GM23338 (cell line): Measurements from ENCODE around the gene NINL. TPM values are rescaled to one million over a fixed set of nuclear protein-coding genes. Genes with fewer than 3 reads are reported as not detected.

Source experiments
- ATAC-seq: fragments of 200-7000 bp; cut with Tn5 transposase; 3 replicates; pipeline ENCODE4 v1.9.1; 2020
- DNase-seq: peaks from one replicate; pipeline ENCODE4 v3.0.0-alpha.2; 2015; ENCODE audit warnings: low spot score
- H2AFZ ChIP-seq: fragments of 200-600 bp; sonication (generic); 2 replicates; pipeline ENCODE4 v1.8.0; 2016; ENCODE audit warnings: antibody characterized with exemption, mild to moderate bottlenecking, moderate library complexity
- H3F3A ChIP-seq: fragments of 200-600 bp; sonication (generic); replicated peaks from 2 replicates; pipeline ENCODE4 v1.8.0; 2017; ENCODE audit warnings: antibody characterized with exemption, mixed run types, low read depth
- H3K27ac ChIP-seq: fragments of 200-600 bp; sonication (generic); 2 replicates; pipeline ENCODE4 v1.6.1; 2016; ENCODE audit warnings: low read depth
- H3K27me3 ChIP-seq: fragments of 200-600 bp; sonication (generic); 2 replicates; pipeline ENCODE4 v1.8.0; 2016; ENCODE audit warnings: mild to moderate bottlenecking, mixed run types, moderate library complexity; ENCODE audit not compliant: insufficient read depth
- H3K36me3 ChIP-seq: fragments of 200-600 bp; sonication (generic); 2 replicates; pipeline ENCODE4 v1.8.0; 2016; ENCODE audit warnings: mild to moderate bottlenecking; ENCODE audit not compliant: insufficient read depth
- H3K4me1 ChIP-seq: fragments of 200-600 bp; sonication (generic); 2 replicates; pipeline ENCODE4 v1.8.0; 2016; ENCODE audit warnings: mild to moderate bottlenecking, moderate library complexity; ENCODE audit not compliant: insufficient read depth
- H3K4me2 ChIP-seq: fragments of 200-600 bp; sonication (generic); 2 replicates; pipeline ENCODE4 v1.7.1; 2017; ENCODE audit warnings: mixed run types
- H3K4me3 ChIP-seq: fragments of 200-600 bp; sonication (generic); 2 replicates; pipeline ENCODE4 v1.6.1; 2016; ENCODE audit warnings: mixed run types
- H3K79me2 ChIP-seq: fragments of 200-600 bp; sonication (generic); replicated peaks from 2 replicates; pipeline ENCODE4 v1.8.0; 2017; ENCODE audit warnings: mild to moderate bottlenecking; ENCODE audit not compliant: insufficient read depth
- H3K9me2 ChIP-seq: fragments of 200-600 bp; sonication (generic); 2 replicates; pipeline ENCODE4 v1.8.0; 2017; ENCODE audit not compliant: insufficient read depth
- H4K20me1 ChIP-seq: fragments of 200-600 bp; sonication (generic); replicated peaks from 2 replicates; pipeline ENCODE4 v1.8.0; 2017; ENCODE audit warnings: mild to moderate bottlenecking; ENCODE audit not compliant: insufficient read depth
- H3K27ac Mint-ChIP-seq: 2 replicates; pipeline ENCODE4 v1.8.0; 2020; ENCODE audit warnings: inconsistent platforms, mild to moderate bottlenecking, moderate library complexity, mixed read lengths
- H3K27me3 Mint-ChIP-seq: 3 replicates; pipeline ENCODE4 v1.8.0; 2022; ENCODE audit warnings: low read depth, mild to moderate bottlenecking, moderate library complexity, mixed read lengths, inconsistent platforms; ENCODE audit not compliant: insufficient read depth, poor library complexity
- H3K36me3 Mint-ChIP-seq: 3 replicates; pipeline ENCODE4 v1.8.0; 2021; ENCODE audit warnings: low read depth, mild to moderate bottlenecking, inconsistent platforms, moderate library complexity, mixed read lengths
- H3K4me1 Mint-ChIP-seq: 3 replicates; pipeline ENCODE4 v1.8.0; 2020; ENCODE audit warnings: mild to moderate bottlenecking, inconsistent platforms, mixed read lengths
- H3K4me3 Mint-ChIP-seq: 3 replicates; pipeline ENCODE4 v1.8.0; 2021; ENCODE audit warnings: moderate library complexity, mild to moderate bottlenecking, inconsistent platforms, mixed read lengths
- H3K9me3 Mint-ChIP-seq: 3 replicates; pipeline ENCODE4 v1.8.0; 2020; ENCODE audit warnings: moderate library complexity, mild to moderate bottlenecking, inconsistent platforms, mixed read lengths
- CREB1 ChIP-seq: fragments of 250-450 bp; sonication (Bioruptor Pico); IDR thresholded peaks from 2 replicates; pipeline ENCODE4 v1.5.0; 2020; ENCODE audit warnings: low read depth, mild to moderate bottlenecking, moderate library complexity
- EZH2 ChIP-seq: fragments of 200-600 bp; sonication (generic); IDR thresholded peaks from one replicate; pipeline ENCODE4 v1.8.0; 2017; ENCODE audit warnings: antibody characterized with exemption, mild to moderate bottlenecking, low read depth; ENCODE audit not compliant: unreplicated experiment
- EZH2phosphoT487 ChIP-seq: fragments of 200-600 bp; sonication (generic); IDR thresholded peaks from one replicate; pipeline ENCODE4 v1.8.1; 2018; ENCODE audit warnings: antibody characterized with exemption; ENCODE audit not compliant: unreplicated experiment
- JUNB ChIP-seq: IDR thresholded peaks from one replicate; pipeline ENCODE4 v1.6.1; 2016; ENCODE audit warnings: antibody characterized with exemption; ENCODE audit not compliant: unreplicated experiment
- POLR2AphosphoS5 ChIP-seq: IDR thresholded peaks from 2 replicates; pipeline ENCODE4 v1.6.1; 2016; ENCODE audit warnings: antibody characterized with exemption, low read depth
- STAT1 ChIP-seq: IDR thresholded peaks from one replicate; pipeline ENCODE4 v1.6.1; 2016; ENCODE audit warnings: antibody characterized with exemption; ENCODE audit not compliant: unreplicated experiment
- ZNF114 ChIP-seq: fragments of 250-450 bp; sonication (Bioruptor Pico); IDR thresholded peaks from 2 replicates; pipeline ENCODE4 v1.5.0; 2020; ENCODE audit warnings: mild to moderate bottlenecking, moderate library complexity
- ZNF331 ChIP-seq: fragments of 250-450 bp; sonication (Bioruptor Pico); IDR thresholded peaks from 2 replicates; pipeline ENCODE4 v1.5.0; 2020; ENCODE audit warnings: low read depth, mild to moderate bottlenecking, moderate library complexity
- polyA plus RNA-seq: library from polyadenylated mRNA; unstranded; fragments of >200 nt; fragmentation: Nextera tagmentation; extraction: Ambion mirVana; gene quantifications from 2 replicates; pipeline ENCODE4 v1.2.1, GENCODE V29; 2016
- total RNA-seq: library from RNA; depleted of rRNA; stranded (reverse); fragments of >200 nt; shearing (Covaris generic); gene quantifications from 2 replicates; pipeline ENCODE4 v1.2.3, GENCODE V29; 2014
- TF ChIP-seq, protein P1 (sequence below): fragments of 250-450 bp; sonication (Bioruptor Pico); IDR thresholded peaks from 2 replicates; pipeline ENCODE4 v1.5.0; 2020; ENCODE audit warnings: mild to moderate bottlenecking, moderate library complexity

Gene NINL
- total and polyA plus RNA-seq, 2 experiments from 2014 or later = 18.0 to 31.2 TPM

DNA sequence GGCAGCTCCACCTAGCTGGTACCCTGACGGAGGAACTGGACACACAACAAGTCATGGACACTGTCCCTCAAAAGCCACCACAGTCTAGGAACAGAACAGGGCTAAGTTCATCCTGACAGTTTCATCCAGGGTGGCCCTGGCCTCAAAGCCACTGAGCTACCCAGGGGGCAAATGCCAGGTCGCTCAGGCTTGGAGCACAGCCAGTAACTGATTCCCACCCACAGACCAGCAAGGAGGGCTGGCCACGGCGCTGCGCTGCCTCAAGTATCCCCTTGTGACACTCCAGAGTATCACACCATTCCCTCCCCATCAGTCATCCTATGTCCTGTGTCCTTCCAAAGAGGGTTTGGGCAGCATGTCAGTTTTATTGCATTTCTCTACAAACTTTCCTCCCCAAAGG is 105.7 kb downstream of the NINL start (continued):
- TF ChIP-seq, protein P1, sequence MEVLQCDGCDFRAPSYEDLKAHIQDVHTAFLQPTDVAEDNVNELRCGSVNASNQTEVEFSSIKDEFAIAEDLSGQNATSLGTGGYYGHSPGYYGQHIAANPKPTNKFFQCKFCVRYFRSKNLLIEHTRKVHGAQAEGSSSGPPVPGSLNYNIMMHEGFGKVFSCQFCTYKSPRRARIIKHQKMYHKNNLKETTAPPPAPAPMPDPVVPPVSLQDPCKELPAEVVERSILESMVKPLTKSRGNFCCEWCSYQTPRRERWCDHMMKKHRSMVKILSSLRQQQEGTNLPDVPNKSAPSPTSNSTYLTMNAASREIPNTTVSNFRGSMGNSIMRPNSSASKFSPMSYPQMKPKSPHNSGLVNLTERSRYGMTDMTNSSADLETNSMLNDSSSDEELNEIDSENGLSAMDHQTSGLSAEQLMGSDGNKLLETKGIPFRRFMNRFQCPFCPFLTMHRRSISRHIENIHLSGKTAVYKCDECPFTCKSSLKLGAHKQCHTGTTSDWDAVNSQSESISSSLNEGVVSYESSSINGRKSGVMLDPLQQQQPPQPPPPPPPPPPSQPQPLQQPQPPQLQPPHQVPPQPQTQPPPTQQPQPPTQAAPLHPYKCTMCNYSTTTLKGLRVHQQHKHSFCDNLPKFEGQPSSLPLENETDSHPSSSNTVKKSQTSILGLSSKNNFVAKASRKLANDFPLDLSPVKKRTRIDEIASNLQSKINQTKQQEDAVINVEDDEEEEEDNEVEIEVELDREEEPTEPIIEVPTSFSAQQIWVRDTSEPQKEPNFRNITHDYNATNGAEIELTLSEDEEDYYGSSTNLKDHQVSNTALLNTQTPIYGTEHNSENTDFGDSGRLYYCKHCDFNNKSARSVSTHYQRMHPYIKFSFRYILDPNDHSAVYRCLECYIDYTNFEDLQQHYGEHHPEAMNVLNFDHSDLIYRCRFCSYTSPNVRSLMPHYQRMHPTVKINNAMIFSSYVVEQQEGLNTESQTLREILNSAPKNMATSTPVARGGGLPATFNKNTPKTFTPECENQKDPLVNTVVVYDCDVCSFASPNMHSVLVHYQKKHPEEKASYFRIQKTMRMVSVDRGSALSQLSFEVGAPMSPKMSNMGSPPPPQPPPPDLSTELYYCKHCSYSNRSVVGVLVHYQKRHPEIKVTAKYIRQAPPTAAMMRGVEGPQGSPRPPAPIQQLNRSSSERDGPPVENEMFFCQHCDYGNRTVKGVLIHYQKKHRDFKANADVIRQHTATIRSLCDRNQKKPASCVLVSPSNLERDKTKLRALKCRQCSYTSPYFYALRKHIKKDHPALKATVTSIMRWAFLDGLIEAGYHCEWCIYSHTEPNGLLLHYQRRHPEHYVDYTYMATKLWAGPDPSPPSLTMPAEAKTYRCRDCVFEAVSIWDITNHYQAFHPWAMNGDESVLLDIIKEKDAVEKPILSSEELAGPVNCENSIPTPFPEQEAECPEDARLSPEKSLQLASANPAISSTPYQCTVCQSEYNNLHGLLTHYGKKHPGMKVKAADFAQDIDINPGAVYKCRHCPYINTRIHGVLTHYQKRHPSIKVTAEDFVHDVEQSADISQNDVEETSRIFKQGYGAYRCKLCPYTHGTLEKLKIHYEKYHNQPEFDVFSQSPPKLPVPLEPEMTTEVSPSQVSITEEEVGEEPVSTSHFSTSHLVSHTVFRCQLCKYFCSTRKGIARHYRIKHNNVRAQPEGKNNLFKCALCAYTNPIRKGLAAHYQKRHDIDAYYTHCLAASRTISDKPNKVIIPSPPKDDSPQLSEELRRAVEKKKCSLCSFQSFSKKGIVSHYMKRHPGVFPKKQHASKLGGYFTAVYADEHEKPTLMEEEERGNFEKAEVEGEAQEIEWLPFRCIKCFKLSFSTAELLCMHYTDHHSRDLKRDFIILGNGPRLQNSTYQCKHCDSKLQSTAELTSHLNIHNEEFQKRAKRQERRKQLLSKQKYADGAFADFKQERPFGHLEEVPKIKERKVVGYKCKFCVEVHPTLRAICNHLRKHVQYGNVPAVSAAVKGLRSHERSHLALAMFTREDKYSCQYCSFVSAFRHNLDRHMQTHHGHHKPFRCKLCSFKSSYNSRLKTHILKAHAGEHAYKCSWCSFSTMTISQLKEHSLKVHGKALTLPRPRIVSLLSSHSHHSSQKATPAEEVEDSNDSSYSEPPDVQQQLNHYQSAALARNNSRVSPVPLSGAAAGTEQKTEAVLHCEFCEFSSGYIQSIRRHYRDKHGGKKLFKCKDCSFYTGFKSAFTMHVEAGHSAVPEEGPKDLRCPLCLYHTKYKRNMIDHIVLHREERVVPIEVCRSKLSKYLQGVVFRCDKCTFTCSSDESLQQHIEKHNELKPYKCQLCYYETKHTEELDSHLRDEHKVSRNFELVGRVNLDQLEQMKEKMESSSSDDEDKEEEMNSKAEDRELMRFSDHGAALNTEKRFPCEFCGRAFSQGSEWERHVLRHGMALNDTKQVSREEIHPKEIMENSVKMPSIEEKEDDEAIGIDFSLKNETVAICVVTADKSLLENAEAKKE = no peak
- TF ChIP-seq POLR2AphosphoS5 = no peak

DNA sequence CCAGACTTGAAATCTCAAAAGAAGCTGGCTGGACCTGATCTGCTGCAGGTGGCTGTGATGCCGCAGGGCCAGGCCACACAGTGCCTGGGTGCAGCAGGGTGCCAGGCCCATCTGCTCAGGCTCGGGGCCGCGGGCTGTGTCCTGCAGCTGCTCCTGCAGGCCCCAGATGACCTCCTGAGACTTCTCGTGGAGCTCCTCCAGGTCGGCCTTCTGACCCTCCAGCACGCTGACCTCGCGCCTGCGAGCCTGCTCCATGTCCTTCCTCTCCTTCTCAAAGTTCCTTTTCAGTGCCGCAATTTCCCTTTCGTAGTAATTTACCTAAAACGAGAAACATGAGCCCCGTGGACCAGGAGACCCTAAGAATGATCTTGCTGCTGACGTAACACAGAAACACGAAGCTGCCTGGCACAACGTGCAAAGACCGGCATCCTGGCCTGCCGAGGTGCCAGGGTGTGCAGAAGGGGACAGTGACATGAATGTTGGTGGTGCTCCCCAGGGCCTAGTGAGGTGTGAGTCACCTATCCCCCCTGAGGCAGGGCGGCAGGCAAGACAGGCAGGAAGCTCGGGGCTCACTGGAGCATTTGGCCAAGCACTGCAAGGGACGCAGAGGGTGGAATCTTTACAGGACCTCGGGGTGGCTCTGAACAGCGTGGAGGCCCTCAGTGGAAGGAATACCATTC is 106.3 kb downstream of the NINL start:
- DNase-seq (no peak), ATAC-seq (no peak)
- Histone ChIP-seq H2AFZ (no peak overlapping the region), H3K27ac (no peak overlapping the region), H3K27me3 (no peaks in the 10 kb centered on the region), H3K4me3 (no peak overlapping the region), H3K4me2 (no peak overlapping the region), H3F3A (no peaks in the 10 kb centered on the region), H3K79me2 (no peaks in the 10 kb centered on the region), H3K4me1 (no peaks in the 10 kb centered on the region), H3K36me3 (peaks cover 2% of the 10 kb centered on the region; the same call in 1 of the 2 replicates), H4K20me1 (peaks cover 5% of the 10 kb centered on the region; the same call in 1 of the 2 replicates), H3K9me2 (no peaks in the 10 kb centered on the region)
- no peaks in the 10 kb centered on the region for H3K4me1 Mint-ChIP-seq
- no peak overlapping the region for H3K4me3 Mint-ChIP-seq
- peaks cover 49% of the 10 kb centered on the region for H3K36me3 Mint-ChIP-seq
- no peaks in the 10 kb centered on the region; the same call in 2 of the 3 replicates for H3K9me3 Mint-ChIP-seq
- no peak overlapping the region for H3K27ac Mint-ChIP-seq
- no peaks in the 10 kb centered on the region for H3K27me3 Mint-ChIP-seq
- TF ChIP-seq ZNF114 (no peak), ZNF331 (CRISPR knock-in tag) (no peak), EZH2phosphoT487 (no peak), CREB1 (CRISPR knock-in tag) (no peak), EZH2 (no peak), STAT1 (no peak), JUNB (no peak), POLR2AphosphoS5 (no peak)
- TF ChIP-seq, protein P1 = no peak
